Transverse colon (tissue), 4 donors: Measurements from ENCODE around the gene CPAMD8.

Experiments used
- CTCF ChIP-seq, 5 experiments: fragments of 200-600 bp in 3 of 5; fragments of 450-650 bp in 2 of 5; sonication (generic) in 3 of 5; IDR thresholded peaks; 1 replicate in 2 of 5; 2 replicates in 3 of 5; pipeline ENCODE4 v1.5.1; 2016 to 2017; ENCODE audit warnings: antibody characterized with exemption in 5 of 5, inconsistent platforms in 3 of 5, mild to moderate bottlenecking in 2 of 5, moderate library complexity in 1 of 5
- EP300 ChIP-seq: sonication (generic); formaldehyde crosslinking; IDR thresholded peaks from one replicate; pipeline ENCODE4 v1.6.1; 2017; ENCODE audit warnings: antibody characterized with exemption, low read depth
- POLR2A ChIP-seq: fragments of 450-650 bp; IDR thresholded peaks from one replicate; pipeline ENCODE4 v1.6.1; 2016; ENCODE audit warnings: antibody characterized with exemption, mild to moderate bottlenecking, moderate library complexity
- POLR2AphosphoS5 ChIP-seq, 3 donors: sonication (generic); formaldehyde crosslinking; IDR thresholded peaks; one replicate each; pipeline ENCODE4 v1.6.1; 2016; ENCODE audit warnings: antibody characterized with exemption in 3 of 3

DNA sequence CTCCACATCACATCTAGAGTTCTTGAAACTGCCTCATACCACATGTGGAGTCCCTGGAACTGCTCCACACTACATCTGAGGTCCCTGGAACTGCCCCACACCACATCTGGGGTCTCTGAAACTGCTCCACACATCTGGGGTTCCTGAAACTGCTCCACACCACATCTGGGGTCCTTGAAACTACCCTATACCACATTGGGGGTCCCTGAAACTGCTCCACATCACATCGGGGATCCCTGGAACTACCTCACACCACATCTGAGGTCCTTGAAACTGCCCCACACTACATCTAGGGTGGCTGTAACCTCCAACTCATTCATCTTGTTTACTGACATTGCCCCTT, 104.0 kb downstream of the CPAMD8 start:
- TF ChIP-seq CTCF (IDR thresholded peaks at IDR 0.05) (no peak), POLR2A (no peak), POLR2AphosphoS5 (IDR thresholded peaks at IDR 0.05) (no peak), EP300 (no peak)
